Thyroid gland (tissue), 4 donors: ENCODE results near the gene ARHGEF4.

Experiments
- CTCF ChIP-seq, 6 experiments: fragments of 200-600 bp in 3 of 6; fragments of 450-650 bp in 3 of 6; sonication (generic) in 3 of 6; IDR thresholded peaks; one replicate each; pipeline ENCODE4 v1.5.1; 2016 to 2019; ENCODE audit warnings: antibody characterized with exemption in 6 of 6, mild to moderate bottlenecking in 2 of 6, inconsistent platforms in 1 of 6, moderate library complexity in 1 of 6
- POLR2A ChIP-seq, 2 donors: fragments of 450-650 bp; IDR thresholded peaks; one replicate each; pipeline ENCODE4 v1.6.1; 2017; ENCODE audit warnings: antibody characterized with exemption in 2 of 2, mild to moderate bottlenecking in 2 of 2, moderate library complexity in 1 of 2

- TF ChIP-seq CTCF (IDR thresholded peaks at IDR 0.05) (no peak), POLR2A (IDR thresholded peaks at IDR 0.05) (no peak)
Observed at GRCh38 chr2:130814931-130815680, 21.6 kb upstream of the ARHGEF4 start.
